Smooth muscle cell of trachea (primary cell): ENCODE data around the gene PSPN. TPM values are rescaled to one million over a fixed set of nuclear protein-coding genes. Genes with fewer than 3 reads are reported as not detected.

ENCODE experiments used
- total RNA-seq: library from RNA; depleted of rRNA; stranded (reverse); fragments of >200 nt; gene quantifications from 2 replicates; pipeline ENCODE4 v1.2.1, GENCODE V29; 2014

PSPN gene
- 1.2 and 1.7 TPM in 2 replicates for total RNA-seq

GRCh38 chr19:6375411-6376010, at the start of gene PSPN:
Gene PSPN, minus strand, starts transcription at chr19:6375933. Its CDS starts 84 bp downstream, at chr19:6375849.

GRCh38 chr19:6424195-6424938, 48.6 kb upstream of the PSPN start, which contains the start of gene KHSRP:
Gene KHSRP, minus strand, starts transcription at chr19:6424811. Its CDS starts 110 bp downstream, at chr19:6424701.

GRCh38 chr19:6393074-6393982, 17.6 kb upstream of the PSPN start, which contains the start of gene GTF2F1:
Gene GTF2F1, minus strand, starts transcription at chr19:6393164. Its CDS starts 169 bp downstream, at chr19:6392995.

GRCh38 chr19:6372594-6373095, 3.1 kb downstream of the PSPN start, which contains the start of gene ALKBH7:
Gene ALKBH7, plus strand, starts transcription at chr19:6372794. Its CDS starts 27 bp downstream, at chr19:6372821.

GRCh38 chr19:6333439-6333838, 42.3 kb downstream of the PSPN start, which contains the start of gene ACER1:
Gene ACER1, minus strand, starts transcription at chr19:6333612. Its CDS starts 61 bp downstream, at chr19:6333551.

Other genes starting within 250 kb of the PSPN start
- not detected in 2 replicates for gene ACSBG2, start 240.3 kb downstream of the PSPN start, total RNA-seq
- gene MLLT1, start 96.0 kb downstream of the PSPN start, total RNA-seq = 6.7 and 10.9 TPM in 2 replicates
- gene ACER1, start 42.3 kb downstream of the PSPN start, total RNA-seq = not detected in 2 replicates
- 52.4 and 58.2 TPM in 2 replicates for gene CLPP, start 14.4 kb downstream of the PSPN start, total RNA-seq
- 23.5 and 59.1 TPM in 2 replicates for gene ALKBH7, start 3.1 kb downstream of the PSPN start, total RNA-seq
- 49.2 and 58.7 TPM in 2 replicates for gene GTF2F1, start 17.2 kb upstream of the PSPN start, total RNA-seq
- gene KHSRP, start 48.9 kb upstream of the PSPN start, total RNA-seq = 106 and 130 TPM in 2 replicates
- under 0.01 TPM in 1 of 2 replicates, not detected in the other for gene SLC25A41, start 57.8 kb upstream of the PSPN start, total RNA-seq
- gene SLC25A23, start 83.9 kb upstream of the PSPN start, total RNA-seq = 17.2 and 46.3 TPM in 2 replicates
- gene CRB3, start 88.3 kb upstream of the PSPN start, total RNA-seq = not detected in 2 replicates
- not detected in 2 replicates for gene DENND1C, start 105.9 kb upstream of the PSPN start, total RNA-seq
- gene TUBB4A, start 126.4 kb upstream of the PSPN start, total RNA-seq = not detected in 2 replicates
- under 0.01 and 1.3 TPM in 2 replicates for gene TNFSF9, start 155.1 kb upstream of the PSPN start, total RNA-seq
- gene CD70, start 215.2 kb upstream of the PSPN start, total RNA-seq = not detected in 2 replicates